Measurements from ENCODE around the gene CLDN8. TPM values are rescaled to one million over a fixed set of nuclear protein-coding genes. Genes with fewer than 3 reads are reported as not detected.

Gene CLDN8
- total and polyA plus RNA-seq, 9 of the 15 experiments (the other 6 are each of a cell fraction or from before 2014, with no cell fraction given): not detected

- TF ChIP-seq ZFX (CRISPR knock-in tag; IDR thresholded peaks at IDR 0.05) (no peak), ZKSCAN1 (IDR thresholded peaks at IDR 0.05; ENCODE audit: low read depth, low read length) (0 out of 2 replicates have a peak, but pooled peaks have one; percentile 13), SLC30A9 (CRISPR knock-in tag; IDR thresholded peaks at IDR 0.05) (no peak), ZNF639 (CRISPR knock-in tag; conservative IDR thresholded peaks at IDR 0.05 in 1 of 2, IDR thresholded peaks at IDR 0.05 in 1 of 2) (0 out of 4 replicates have a peak, but pooled peaks of 1 of the 2 experiments have one; percentile 46), NR2F6 (CRISPR knock-in tag; IDR thresholded peaks at IDR 0.05) (no peak), BCOR (IDR thresholded peaks at IDR 0.05) (no peak; the same call in 1 of the 2 replicates), SFPQ (IDR thresholded peaks at IDR 0.05; ENCODE audit: low read depth, low read length) (no peak), RUNX1 (IDR thresholded peaks at IDR 0.05; ENCODE audit: low read depth) (no peak), MEF2D (tag; conservative IDR thresholded peaks at IDR 0.05; ENCODE audit: low read depth) (no peak), CREB3 (tag; conservative IDR thresholded peaks at IDR 0.05; ENCODE audit: low read depth) (no peak), SRSF9 (IDR thresholded peaks at IDR 0.05; ENCODE audit: borderline replicate concordance, low read depth, low read length) (no peak), XRCC5 (IDR thresholded peaks at IDR 0.05; ENCODE audit: low read depth, low read length) (no peak), SAFB2 (IDR thresholded peaks at IDR 0.05; ENCODE audit: borderline replicate concordance, low read depth, low read length, severe bottlenecking) (no peak), ZBTB7A (IDR thresholded peaks at IDR 0.05; ENCODE audit: borderline replicate concordance, control insufficient read depth, low read depth, low read length) (no peak), PRPF4 (IDR thresholded peaks at IDR 0.05; ENCODE audit: insufficient read depth, low read depth, low read length, poor library complexity, severe bottlenecking) (no peak), ARID1B (IDR thresholded peaks at IDR 0.05) (peak; percentile 96), CEBPB (tag; IDR thresholded peaks at IDR 0.05) (peak; percentile 99), ZNF217 (CRISPR knock-in tag; IDR thresholded peaks at IDR 0.05) (no peak), ZNF184 (CRISPR knock-in tag; IDR thresholded peaks at IDR 0.05) (no peak), CHD4 (IDR thresholded peaks at IDR 0.05; ENCODE audit: insufficient read depth, insufficient replicate concordance, low read depth, low read length, poor library complexity, severe bottlenecking) (no peak), ZC3H8 (IDR thresholded peaks at IDR 0.05) (no peak)
- TF ChIP-seq, protein P1, sequence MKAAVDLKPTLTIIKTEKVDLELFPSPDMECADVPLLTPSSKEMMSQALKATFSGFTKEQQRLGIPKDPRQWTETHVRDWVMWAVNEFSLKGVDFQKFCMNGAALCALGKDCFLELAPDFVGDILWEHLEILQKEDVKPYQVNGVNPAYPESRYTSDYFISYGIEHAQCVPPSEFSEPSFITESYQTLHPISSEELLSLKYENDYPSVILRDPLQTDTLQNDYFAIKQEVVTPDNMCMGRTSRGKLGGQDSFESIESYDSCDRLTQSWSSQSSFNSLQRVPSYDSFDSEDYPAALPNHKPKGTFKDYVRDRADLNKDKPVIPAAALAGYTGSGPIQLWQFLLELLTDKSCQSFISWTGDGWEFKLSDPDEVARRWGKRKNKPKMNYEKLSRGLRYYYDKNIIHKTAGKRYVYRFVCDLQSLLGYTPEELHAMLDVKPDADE (conservative IDR thresholded peaks at IDR 0.05; ENCODE audit: control insufficient read depth, low read depth, low read length): no peak
Measured at GRCh38 chr21:30227633-30228404, 11.9 kb upstream of the CLDN8 start (continued).
